ENCODE data around the gene BCAS3.

The BCAS3 gene

GRCh38 chr17:61007980-61008379, 330.3 kb downstream of the BCAS3 start:
- DNase-seq (ENCODE audit: extremely low spot score) = no peak
- ChIA-PET CTCF (no interaction called here), POLR2A (no interaction called here)
- TF ChIP-seq CTCF (IDR thresholded peaks at IDR 0.05; ENCODE audit: control extremely low read depth, extremely low read depth, low read depth, missing control alignments) = no peak

- TF ChIP-seq CTCF (IDR thresholded peaks at IDR 0.05; ENCODE audit: control extremely low read depth, extremely low read depth, low read depth, missing control alignments) = no peak
- no peak for DNase-seq (ENCODE audit: extremely low spot score)
- CTCF ChIA-PET = interaction anchor here (2.1 kb wide), 1 partner anchor 17 kb away, joined by 7 read pairs; no protein-coding TSS in a partner anchor
- POLR2A ChIA-PET = no interaction called here
Measured at GRCh38 chr17:61009663-61010062, 332.0 kb downstream of the BCAS3 start.

GRCh38 chr17:61010661-61011170, 333.1 kb downstream of the BCAS3 start:
- no peak for TF ChIP-seq CTCF (IDR thresholded peaks at IDR 0.05; ENCODE audit: control extremely low read depth, extremely low read depth, low read depth, missing control alignments)
- POLR2A ChIA-PET = no interaction called here
- CTCF ChIA-PET = interaction anchor here (1.3 to 2.1 kb wide), 2 partner anchors 9 to 16 kb away, joined by 3 to 7 read pairs; no protein-coding TSS in a partner anchor
- no peak for DNase-seq (ENCODE audit: extremely low spot score)

- ChIA-PET CTCF (interaction anchor here (1.3 to 2.1 kb wide), 2 partner anchors 10 to 16 kb away, joined by 3 to 7 read pairs; no protein-coding TSS in a partner anchor), POLR2A (no interaction called here)
- no peak for DNase-seq (ENCODE audit: extremely low spot score)
- no peak for TF ChIP-seq CTCF (IDR thresholded peaks at IDR 0.05; ENCODE audit: control extremely low read depth, extremely low read depth, low read depth, missing control alignments)
Measured at GRCh38 chr17:61011251-61011650, 333.6 kb downstream of the BCAS3 start.

GRCh38 chr17:61015966-61016365, 338.3 kb downstream of the BCAS3 start:
- ChIA-PET CTCF (interaction anchor here (1.2 kb wide), 2 partner anchors 13 to 15 kb away, joined by 3 to 4 read pairs; no protein-coding TSS in a partner anchor), POLR2A (no interaction called here)
- no peak for DNase-seq (ENCODE audit: extremely low spot score)
- TF ChIP-seq CTCF (IDR thresholded peaks at IDR 0.05; ENCODE audit: control extremely low read depth, extremely low read depth, low read depth, missing control alignments) = no peak

- DNase-seq (ENCODE audit: extremely low spot score) = no peak
- POLR2A ChIA-PET = no interaction called here
- TF ChIP-seq CTCF (IDR thresholded peaks at IDR 0.05; ENCODE audit: control extremely low read depth, extremely low read depth, low read depth, missing control alignments) = no peak
Measured at GRCh38 chr17:61017317-61018006, 339.8 kb downstream of the BCAS3 start.

More at GRCh38 chr17:61017317-61018006, 339.8 kb downstream of the BCAS3 start:
- CTCF ChIA-PET = no interaction called here
